HCT116 (cell line): ENCODE results near the gene GRB10. TPM values are rescaled to one million over a fixed set of nuclear protein-coding genes. Genes with fewer than 3 reads are reported as not detected.
A peak's percentile ranks its signal among the peaks of the same experiment; 100 is the strongest.

Experiments
- ATAC-seq: fragments of 200-7000 bp; cut with Tn5 transposase; 2 replicates; pipeline ENCODE4 v1.9.1; 2020; ENCODE audit warnings: mild to moderate bottlenecking, moderate library complexity
- BruUV-seq: library from RNA; stranded (reverse); fragments of 400-500 nt; replicated peaks from 2 replicates; lab custom pipeline; 2021; lab: Mats Ljungman, UMichigan
- CTCF ChIA-PET: fragments of 300-600 bp; sonication (Branson Sonifier 250); formaldehyde crosslinking; loops from one replicate; lab custom pipeline; 2021; ENCODE audit warnings: antibody characterized with exemption; lab: Charles Lee
- POLR2A ChIA-PET: fragments of 300-600, 350-600 bp; sonication (Branson Sonifier 250); formaldehyde crosslinking; loops from one replicate; lab custom pipeline; 2021; ENCODE audit warnings: antibody characterized with exemption; lab: Charles Lee
- RAD21 ChIA-PET, 2 experiments: fragments of 300-600 bp; sonication (Branson Sonifier 250); formaldehyde crosslinking; loops; one replicate each; lab custom pipeline; 2023; ENCODE audit warnings: low total read pairs in 2 of 2; ENCODE audit not compliant: uncharacterized antibody in 2 of 2, unreplicated experiment in 2 of 2, low non-redundant PET in 1 of 2; lab: Charles Lee
- DNase-seq: peaks from one replicate; pipeline ENCODE4 v3.0.0-alpha.2; 2010; ENCODE audit warnings: low read depth, low spot score
- H2AFZ ChIP-seq: fragments of 200-600 bp; shearing (Covaris generic), sonication (generic); 2 replicates; pipeline ENCODE4 v1.6.1; 2017; ENCODE audit warnings: low read depth, mixed run types, mixed read lengths, antibody characterized with exemption, low read length; ENCODE audit not compliant: poor library complexity, severe bottlenecking
- H3K27ac ChIP-seq: 2 replicates; pipeline ENCODE4 v1.5.1; 2012; ENCODE audit warnings: low read depth, low read length
- H3K27me3 ChIP-seq: fragments of 200-600 bp; sonication (generic); 2 replicates; pipeline ENCODE4 v1.6.1; 2016; ENCODE audit warnings: mixed run types, low read length, mixed read lengths; ENCODE audit not compliant: insufficient read depth
- H3K36me3 ChIP-seq, 2 experiments: fragments of 200-500 bp in 1 of 2; fragments of 200-600 bp in 1 of 2; sonication (Bioruptor generic) in 1 of 2; sonication (generic) in 1 of 2; 2 replicates each; pipeline versions ENCODE4 v1.5.1 to v1.6.1; 2014 to 2016; ENCODE audit warnings: low read length in 2 of 2, inconsistent platforms in 1 of 2, mixed read lengths in 1 of 2, mixed run types in 1 of 2; ENCODE audit not compliant: insufficient read depth in 2 of 2, control insufficient read depth in 1 of 2
- H3K4me1 ChIP-seq, 2 experiments: fragments of 200-600 bp in 1 of 2; sonication (generic) in 1 of 2; 2 replicates each; pipeline versions ENCODE4 v1.5.1 to v1.6.1; 2012 to 2017; ENCODE audit warnings: low read length in 2 of 2, inconsistent platforms in 1 of 2, mild to moderate bottlenecking in 1 of 2, mixed read lengths in 1 of 2, mixed run types in 1 of 2, moderate library complexity in 1 of 2; ENCODE audit not compliant: insufficient read depth in 2 of 2, control insufficient read depth in 1 of 2
- H3K4me2 ChIP-seq: fragments of 200-600 bp; sonication (generic); 2 replicates; pipeline ENCODE4 v1.6.1; 2017; ENCODE audit warnings: mixed run types, low read length, mixed read lengths
- H3K4me3 ChIP-seq, 2 experiments: fragments of 200-600 bp in 1 of 2; sonication (generic) in 1 of 2; replicated peaks in 1 of 2; 2 replicates each; pipeline ENCODE4 v1.5.1; 2011 to 2016; ENCODE audit warnings: low read length in 2 of 2, control low read depth in 1 of 2, low read depth in 1 of 2, mild to moderate bottlenecking in 1 of 2, mixed read lengths in 1 of 2, mixed run types in 1 of 2
- H3K79me2 ChIP-seq: fragments of 200-600 bp; sonication (generic); 2 replicates; pipeline ENCODE4 v1.6.1; 2017; ENCODE audit warnings: mild to moderate bottlenecking, mixed run types, low read length, moderate library complexity, mixed read lengths; ENCODE audit not compliant: insufficient read depth
- H3K9ac ChIP-seq: fragments of 200-600 bp; sonication (generic); 2 replicates; pipeline ENCODE4 v1.6.1; 2016; ENCODE audit warnings: low read length, mixed read lengths
- H3K9me2 ChIP-seq: fragments of 200-600 bp; sonication (generic), shearing (Covaris generic); 2 replicates; pipeline ENCODE4 v1.6.1; 2017; ENCODE audit warnings: mixed run types, mild to moderate bottlenecking, moderate library complexity; ENCODE audit not compliant: insufficient read depth
- H3K9me3 ChIP-seq, 2 experiments: fragments of 200-500 bp in 1 of 2; fragments of 200-600 bp in 1 of 2; sonication (Bioruptor generic) in 1 of 2; sonication (generic) in 1 of 2; 2 replicates each; pipeline ENCODE4 v1.6.1; 2014 to 2017; ENCODE audit warnings: low read length in 2 of 2, mixed read lengths in 2 of 2, inconsistent platforms in 1 of 2, low read depth in 1 of 2, mild to moderate bottlenecking in 1 of 2, mixed run types in 1 of 2, moderate library complexity in 1 of 2; ENCODE audit not compliant: control insufficient read depth in 1 of 2, insufficient read depth in 1 of 2
- H4K20me1 ChIP-seq: fragments of 200-600 bp; sonication (generic), shearing (Covaris generic); 2 replicates; pipeline ENCODE4 v1.6.1; 2017; ENCODE audit warnings: mixed run types, mild to moderate bottlenecking, moderate library complexity; ENCODE audit not compliant: insufficient read depth
- EZH2 ChIP-seq: fragments of 200-600 bp; sonication (generic); IDR thresholded peaks from 2 replicates; pipeline ENCODE4 v1.6.1; 2017; ENCODE audit warnings: antibody characterized with exemption, mixed run types
- RAD21 ChIP-seq: IDR thresholded peaks from 2 replicates; pipeline ENCODE4 v1.6.1; 2012; ENCODE audit warnings: low read depth, mild to moderate bottlenecking
- SP1 ChIP-seq: IDR thresholded peaks from 2 replicates; pipeline ENCODE4 v1.6.1; 2012; ENCODE audit warnings: low read depth
- TCF7L2 ChIP-seq: IDR thresholded peaks from 2 replicates; pipeline ENCODE4 v1.7.0; 2011; ENCODE audit warnings: borderline replicate concordance, inconsistent platforms; ENCODE audit not compliant: insufficient read depth, insufficient read length; ENCODE audit errors: extremely low read depth
- intact Hi-C: fragments of 100-400 bp; cut with micrococcal nuclease; formaldehyde crosslinking; loops from 2 replicates; pipeline ENCODE4 v1.10.0; 2022
- total RNA-seq: library from RNA; stranded (reverse); gene quantifications from one replicate; pipeline ENCODE4 v1.2.1, GENCODE V29; 2021; ENCODE audit not compliant: unreplicated experiment
- TF ChIP-seq, protein P1 (sequence below): IDR thresholded peaks from 2 replicates; pipeline ENCODE4 v1.6.1; 2011; ENCODE audit warnings: mild to moderate bottlenecking, low read length, moderate library complexity; ENCODE audit not compliant: insufficient replicate concordance; ENCODE audit errors: extremely low read depth
- TF ChIP-seq, protein P2 (sequence below): IDR thresholded peaks from 2 replicates; pipeline ENCODE4 v1.6.1; 2012
- TF ChIP-seq, protein P3 (sequence below), 3 experiments: fragments of 200-600 bp in 1 of 3; sonication (generic) in 1 of 3; IDR thresholded peaks in 2 of 3; conservative IDR thresholded peaks in 1 of 3; 2 replicates each; pipeline ENCODE4 v1.5.1; 2012 to 2017; ENCODE audit warnings: low read depth in 2 of 3, low read length in 2 of 3, antibody characterized with exemption in 1 of 3, borderline replicate concordance in 1 of 3, control low read depth in 1 of 3, mild to moderate bottlenecking in 1 of 3, mixed read lengths in 1 of 3, mixed run types in 1 of 3, moderate library complexity in 1 of 3; ENCODE audit not compliant: insufficient read depth in 1 of 3

GRB10 gene
- total RNA-seq, 1 experiment from 2014 or later: 37.3 TPM

DNA sequence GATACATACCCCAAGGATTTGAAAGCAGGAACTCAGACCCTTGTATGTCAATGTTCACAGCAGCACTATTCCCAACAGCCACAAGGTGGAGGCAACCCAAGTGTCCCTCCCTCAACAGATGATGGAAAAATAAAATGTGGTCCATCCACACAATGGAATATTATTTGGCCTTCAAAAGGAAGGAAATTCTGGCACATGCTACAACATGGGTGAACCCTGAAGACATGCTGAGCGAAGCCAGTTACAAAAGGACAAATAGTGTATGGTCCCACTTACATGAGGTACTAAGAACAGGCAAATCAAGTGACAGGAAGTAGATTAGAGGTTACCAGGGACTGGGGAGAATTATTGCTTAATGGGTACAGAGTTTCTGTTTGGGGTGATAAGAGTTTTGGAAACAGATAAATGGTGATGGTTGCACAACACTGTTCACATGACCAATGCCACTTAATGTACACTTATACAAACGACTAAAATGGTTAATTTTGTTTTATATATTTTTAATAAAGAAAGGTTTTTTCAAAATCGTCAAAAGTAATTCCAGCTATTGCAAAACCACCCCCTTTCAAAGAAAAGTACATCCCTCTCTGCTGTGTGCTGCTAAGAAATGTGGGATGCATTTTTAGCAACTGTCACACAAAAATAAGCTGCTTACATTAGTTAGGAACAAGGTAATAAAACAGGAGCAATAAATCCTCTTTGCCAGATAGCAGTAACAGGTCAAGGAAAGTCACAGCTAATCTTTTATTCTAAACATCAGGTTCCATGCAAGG, 85.7 kb downstream of the GRB10 start:
- Histone ChIP-seq H3K9ac (no peak overlapping the region), H3K79me2 (no peaks in the 10 kb centered on the region), H2AFZ (no peak overlapping the region), H3K4me2 (no peak overlapping the region), H3K36me3 (no peaks in the 10 kb centered on the region), H3K27ac (no peak overlapping the region), H3K9me3 (no peaks in the 10 kb centered on the region), H3K9me2 (no peaks in the 10 kb centered on the region), H3K27me3 (no peaks in the 10 kb centered on the region), H3K4me1 (no peaks in the 10 kb centered on the region), H4K20me1 (no peaks in the 10 kb centered on the region), H3K4me3 (no peak overlapping the region)
- BruUV-seq: no TSS peak
- ATAC-seq: peak; percentile 84
- intact Hi-C loops: loop anchor here (1.0 to 10.0 kb wide), 5 partner anchors 288 to 465 kb away; no protein-coding TSS in a partner anchor
- ChIA-PET CTCF (interaction anchor here (1.8 kb wide), 1 partner anchor 464 kb away, joined by 7 read pairs; no protein-coding TSS in a partner anchor), POLR2A (no interaction called here), RAD21 (no interaction called here)
- TF ChIP-seq TCF7L2 (no peak), SP1 (no peak), RAD21 (peak; percentile 56), EZH2 (no peak)
- TF ChIP-seq, protein P1, sequence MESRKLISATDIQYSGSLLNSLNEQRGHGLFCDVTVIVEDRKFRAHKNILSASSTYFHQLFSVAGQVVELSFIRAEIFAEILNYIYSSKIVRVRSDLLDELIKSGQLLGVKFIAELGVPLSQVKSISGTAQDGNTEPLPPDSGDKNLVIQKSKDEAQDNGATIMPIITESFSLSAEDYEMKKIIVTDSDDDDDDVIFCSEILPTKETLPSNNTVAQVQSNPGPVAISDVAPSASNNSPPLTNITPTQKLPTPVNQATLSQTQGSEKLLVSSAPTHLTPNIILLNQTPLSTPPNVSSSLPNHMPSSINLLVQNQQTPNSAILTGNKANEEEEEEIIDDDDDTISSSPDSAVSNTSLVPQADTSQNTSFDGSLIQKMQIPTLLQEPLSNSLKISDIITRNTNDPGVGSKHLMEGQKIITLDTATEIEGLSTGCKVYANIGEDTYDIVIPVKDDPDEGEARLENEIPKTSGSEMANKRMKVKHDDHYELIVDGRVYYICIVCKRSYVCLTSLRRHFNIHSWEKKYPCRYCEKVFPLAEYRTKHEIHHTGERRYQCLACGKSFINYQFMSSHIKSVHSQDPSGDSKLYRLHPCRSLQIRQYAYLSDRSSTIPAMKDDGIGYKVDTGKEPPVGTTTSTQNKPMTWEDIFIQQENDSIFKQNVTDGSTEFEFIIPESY: no peak
- TF ChIP-seq, protein P2, sequence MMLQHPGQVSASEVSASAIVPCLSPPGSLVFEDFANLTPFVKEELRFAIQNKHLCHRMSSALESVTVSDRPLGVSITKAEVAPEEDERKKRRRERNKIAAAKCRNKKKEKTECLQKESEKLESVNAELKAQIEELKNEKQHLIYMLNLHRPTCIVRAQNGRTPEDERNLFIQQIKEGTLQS: no peak
- TF ChIP-seq, protein P3, sequence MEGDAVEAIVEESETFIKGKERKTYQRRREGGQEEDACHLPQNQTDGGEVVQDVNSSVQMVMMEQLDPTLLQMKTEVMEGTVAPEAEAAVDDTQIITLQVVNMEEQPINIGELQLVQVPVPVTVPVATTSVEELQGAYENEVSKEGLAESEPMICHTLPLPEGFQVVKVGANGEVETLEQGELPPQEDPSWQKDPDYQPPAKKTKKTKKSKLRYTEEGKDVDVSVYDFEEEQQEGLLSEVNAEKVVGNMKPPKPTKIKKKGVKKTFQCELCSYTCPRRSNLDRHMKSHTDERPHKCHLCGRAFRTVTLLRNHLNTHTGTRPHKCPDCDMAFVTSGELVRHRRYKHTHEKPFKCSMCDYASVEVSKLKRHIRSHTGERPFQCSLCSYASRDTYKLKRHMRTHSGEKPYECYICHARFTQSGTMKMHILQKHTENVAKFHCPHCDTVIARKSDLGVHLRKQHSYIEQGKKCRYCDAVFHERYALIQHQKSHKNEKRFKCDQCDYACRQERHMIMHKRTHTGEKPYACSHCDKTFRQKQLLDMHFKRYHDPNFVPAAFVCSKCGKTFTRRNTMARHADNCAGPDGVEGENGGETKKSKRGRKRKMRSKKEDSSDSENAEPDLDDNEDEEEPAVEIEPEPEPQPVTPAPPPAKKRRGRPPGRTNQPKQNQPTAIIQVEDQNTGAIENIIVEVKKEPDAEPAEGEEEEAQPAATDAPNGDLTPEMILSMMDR (IDR thresholded peaks at IDR 0.05 in 2 of 3, conservative IDR thresholded peaks at IDR 0.05 in 1 of 3; ENCODE audit: borderline replicate concordance in 1 of 3, insufficient read depth in 1 of 3, low read depth in 2 of 3, low read length in 2 of 3): peak; percentile 38 to 72 (median 67); a peak in 5 of 6 replicates
- peak; percentile 8 for DNase-seq
